Measurements from ENCODE around the gene SGMS1.

SGMS1 gene

GRCh38 chr10:50343702-50344331, 279.9 kb downstream of the SGMS1 start:
- no peak overlapping the region for H3K4me3 ChIP-seq (ENCODE audit: control insufficient read depth, low read depth, low read length)
- TF ChIP-seq, protein P1, sequence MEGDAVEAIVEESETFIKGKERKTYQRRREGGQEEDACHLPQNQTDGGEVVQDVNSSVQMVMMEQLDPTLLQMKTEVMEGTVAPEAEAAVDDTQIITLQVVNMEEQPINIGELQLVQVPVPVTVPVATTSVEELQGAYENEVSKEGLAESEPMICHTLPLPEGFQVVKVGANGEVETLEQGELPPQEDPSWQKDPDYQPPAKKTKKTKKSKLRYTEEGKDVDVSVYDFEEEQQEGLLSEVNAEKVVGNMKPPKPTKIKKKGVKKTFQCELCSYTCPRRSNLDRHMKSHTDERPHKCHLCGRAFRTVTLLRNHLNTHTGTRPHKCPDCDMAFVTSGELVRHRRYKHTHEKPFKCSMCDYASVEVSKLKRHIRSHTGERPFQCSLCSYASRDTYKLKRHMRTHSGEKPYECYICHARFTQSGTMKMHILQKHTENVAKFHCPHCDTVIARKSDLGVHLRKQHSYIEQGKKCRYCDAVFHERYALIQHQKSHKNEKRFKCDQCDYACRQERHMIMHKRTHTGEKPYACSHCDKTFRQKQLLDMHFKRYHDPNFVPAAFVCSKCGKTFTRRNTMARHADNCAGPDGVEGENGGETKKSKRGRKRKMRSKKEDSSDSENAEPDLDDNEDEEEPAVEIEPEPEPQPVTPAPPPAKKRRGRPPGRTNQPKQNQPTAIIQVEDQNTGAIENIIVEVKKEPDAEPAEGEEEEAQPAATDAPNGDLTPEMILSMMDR (conservative IDR thresholded peaks at IDR 0.05; ENCODE audit: control insufficient read depth, insufficient read depth, low read depth, low read length) = no peak
- DNase-seq (ENCODE audit: low read depth) = no peak

DNA sequence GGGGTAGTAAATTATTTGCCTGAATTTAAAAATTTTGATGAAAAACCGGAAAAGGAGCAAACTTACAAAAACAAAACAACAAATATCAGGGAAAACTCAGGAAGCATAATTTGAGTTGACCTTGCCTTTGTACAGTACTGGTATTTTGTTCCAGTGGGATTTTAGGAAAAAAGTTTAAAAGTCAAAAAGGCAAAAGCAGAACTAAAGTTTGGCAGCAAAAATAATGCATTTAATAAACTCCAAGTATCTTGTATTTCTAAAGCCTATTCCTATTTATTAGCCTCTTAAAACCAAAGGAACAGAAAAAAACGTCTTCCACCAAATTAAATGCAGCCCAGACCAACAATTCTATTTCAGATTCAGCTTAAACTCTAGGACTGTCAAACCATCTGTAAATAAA, 281.8 kb downstream of the SGMS1 start:
- TF ChIP-seq, protein P1 (conservative IDR thresholded peaks at IDR 0.05; ENCODE audit: control insufficient read depth, insufficient read depth, low read depth, low read length) = no peak
- DNase-seq (ENCODE audit: low read depth) = no peak
- H3K4me3 ChIP-seq (ENCODE audit: control insufficient read depth, low read depth, low read length) = no peak overlapping the region

DNA sequence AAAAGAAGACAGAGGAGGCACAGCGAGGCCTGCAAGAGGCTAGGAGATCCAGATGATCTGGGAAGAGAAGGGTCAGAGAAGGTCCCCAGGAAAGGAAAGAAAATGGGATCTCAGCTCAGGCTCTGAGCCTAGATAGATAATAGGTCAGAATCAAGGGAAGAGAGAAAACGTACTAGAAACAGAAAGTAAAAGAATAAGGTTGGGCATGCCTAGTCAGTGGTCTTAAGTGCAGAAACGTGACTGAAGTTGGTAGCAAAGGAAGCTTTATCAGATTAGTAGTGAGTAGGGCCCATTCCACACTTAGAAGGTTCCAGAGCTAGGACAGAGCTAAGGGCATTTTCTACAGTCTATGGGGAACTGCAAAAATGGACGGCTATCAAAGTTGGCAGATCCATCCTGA, 287.6 kb downstream of the SGMS1 start:
- H3K4me3 ChIP-seq (ENCODE audit: control insufficient read depth, low read depth, low read length) = no peak overlapping the region
- TF ChIP-seq, protein P1 (conservative IDR thresholded peaks at IDR 0.05; ENCODE audit: control insufficient read depth, insufficient read depth, low read depth, low read length) = no peak
- no peak for DNase-seq (ENCODE audit: low read depth)

DNA sequence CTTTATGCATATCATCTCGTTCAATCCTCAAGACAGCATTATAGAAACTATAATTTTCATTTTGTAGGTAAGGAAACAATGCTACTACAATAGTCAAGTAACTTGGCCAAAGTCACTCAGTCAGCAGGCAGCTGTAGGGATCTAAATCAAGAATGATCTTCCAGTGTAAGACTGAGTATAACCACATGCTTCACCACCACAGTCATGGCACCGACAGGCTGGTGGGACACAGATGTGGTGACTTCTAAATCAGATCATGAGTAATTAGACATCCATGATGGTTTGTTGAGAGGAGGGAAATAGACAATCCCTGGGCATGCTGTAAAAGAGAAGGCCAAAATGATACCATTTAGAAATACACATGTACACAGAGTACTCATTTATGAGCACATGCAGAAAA, 288.4 kb downstream of the SGMS1 start:
- DNase-seq (ENCODE audit: low read depth) = no peak
- no peak overlapping the region for H3K4me3 ChIP-seq (ENCODE audit: control insufficient read depth, low read depth, low read length)
- TF ChIP-seq, protein P1 (conservative IDR thresholded peaks at IDR 0.05; ENCODE audit: control insufficient read depth, insufficient read depth, low read depth, low read length) = no peak

- no peak for DNase-seq (ENCODE audit: low read depth)
- no peak overlapping the region for H3K4me3 ChIP-seq (ENCODE audit: control insufficient read depth, low read depth, low read length)
- TF ChIP-seq, protein P1 (conservative IDR thresholded peaks at IDR 0.05; ENCODE audit: control insufficient read depth, insufficient read depth, low read depth, low read length) = no peak
These were observed 289.5 kb downstream of the SGMS1 start for GRCh38 chr10:50334273-50334672.

- H3K4me3 ChIP-seq (ENCODE audit: control insufficient read depth, low read depth, low read length) = no peak overlapping the region
- TF ChIP-seq, protein P1 (conservative IDR thresholded peaks at IDR 0.05; ENCODE audit: control insufficient read depth, insufficient read depth, low read depth, low read length) = no peak
- no peak for DNase-seq (ENCODE audit: low read depth)
These were observed 289.9 kb downstream of the SGMS1 start for GRCh38 chr10:50333872-50334271.

Measured in fibroblast of mammary gland (primary cell).